HL-60 (cell line): ENCODE results near the gene ANKRD2.

Source experiments
- DNase-seq, 2 experiments: peaks; one replicate each; pipeline ENCODE4 v3.0.0-alpha.2; 2010 to 2020; ENCODE audit warnings: low read depth in 1 of 2, low spot score in 1 of 2
- H3K27ac ChIP-seq: fragments of 250-450 bp; sonication (Bioruptor Pico); replicated peaks from 2 replicates; pipeline ENCODE4 v1.5.1; 2020; ENCODE audit warnings: mild to moderate bottlenecking, moderate library complexity
- H3K27me3 ChIP-seq: fragments of 250-450 bp; sonication (Bioruptor Pico); 2 replicates; pipeline ENCODE4 v1.5.1; 2021; ENCODE audit warnings: mild to moderate bottlenecking, moderate library complexity; ENCODE audit not compliant: insufficient read depth, poor library complexity, severe bottlenecking
- H3K4me3 ChIP-seq: replicated peaks from 2 replicates; pipeline ENCODE4 v1.5.1; 2011; ENCODE audit warnings: mild to moderate bottlenecking, control low read depth, low read length; ENCODE audit not compliant: insufficient read depth
- GABPA ChIP-seq: IDR thresholded peaks from 2 replicates; pipeline ENCODE4 v1.6.1; 2012; ENCODE audit warnings: low read depth
- POLR2AphosphoS5 ChIP-seq: IDR thresholded peaks from 2 replicates; pipeline ENCODE4 v1.6.1; 2012; ENCODE audit warnings: low read depth
- REST ChIP-seq: IDR thresholded peaks from 2 replicates; pipeline ENCODE4 v1.6.1; 2012; ENCODE audit warnings: low read depth; ENCODE audit not compliant: insufficient replicate concordance
- SPI1 ChIP-seq: IDR thresholded peaks from 2 replicates; pipeline ENCODE4 v1.6.1; 2012; ENCODE audit warnings: low read depth, mild to moderate bottlenecking, borderline replicate concordance
- long read RNA-seq: library from polyadenylated mRNA; unstranded; transcript quantifications from one replicate; pipeline ENCODE4 v2.0.0, GENCODE V29; 2020
- TF ChIP-seq, protein P1 (sequence below): IDR thresholded peaks from one replicate; pipeline ENCODE4 v1.5.1; 2011; ENCODE audit warnings: low read length, control low read depth, inconsistent platforms; ENCODE audit not compliant: insufficient read depth

The ANKRD2 gene
- long read RNA-seq: 0 reads

DNA sequence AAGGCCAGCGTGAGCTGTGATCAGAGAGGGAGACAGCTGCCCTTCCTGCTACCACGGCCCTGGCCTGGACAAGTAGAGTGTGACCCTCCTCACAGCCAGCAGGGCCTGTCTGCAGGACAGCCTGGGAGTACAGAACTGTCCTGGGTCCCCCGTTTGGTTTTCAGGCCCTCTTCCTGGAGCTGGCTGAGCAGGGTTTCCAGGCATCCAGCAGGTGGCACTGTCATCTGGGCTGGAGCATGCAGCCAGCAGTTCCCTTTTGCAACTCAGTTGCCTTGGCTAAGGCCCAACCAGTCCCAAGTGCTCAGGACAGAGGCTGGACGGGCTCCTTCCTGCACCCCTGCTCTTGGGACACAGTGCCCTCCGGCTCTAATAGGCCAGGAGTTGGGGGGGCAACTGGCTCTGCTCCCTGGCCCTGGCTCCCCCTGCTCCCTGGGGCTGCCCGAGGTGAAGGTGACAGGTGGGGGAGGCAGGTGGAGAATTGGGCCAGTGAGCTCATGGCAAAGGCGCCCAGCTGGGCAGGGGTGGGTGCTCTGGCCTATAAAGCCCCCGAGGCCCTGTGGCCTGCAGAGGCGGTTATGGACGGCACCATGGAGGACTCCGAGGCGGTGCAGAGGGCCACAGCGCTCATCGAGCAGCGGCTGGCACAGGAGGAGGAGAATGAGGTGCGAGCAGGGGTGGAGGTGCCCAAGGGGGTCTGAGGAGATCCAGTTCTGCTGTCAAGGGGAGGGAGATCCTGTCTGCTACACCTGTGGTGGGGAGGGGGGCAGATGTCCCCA lies at the start of gene ANKRD2:
Gene ANKRD2 (plus strand): TSS at position 566 of the 776 bp plus-strand sequence. CDS start 10 bp downstream, at position 576.
- Histone ChIP-seq H3K27me3 (no peaks in the 10 kb centered on the region), H3K4me3 (no peak within 1 kb of the TSS), H3K27ac (no peak within 1 kb of the TSS)
- peak; percentile 61 to 80 for DNase-seq
- TF ChIP-seq GABPA (no peak), REST (no peak), SPI1 (peak; percentile 64), POLR2AphosphoS5 (no peak)
- TF ChIP-seq, protein P1, sequence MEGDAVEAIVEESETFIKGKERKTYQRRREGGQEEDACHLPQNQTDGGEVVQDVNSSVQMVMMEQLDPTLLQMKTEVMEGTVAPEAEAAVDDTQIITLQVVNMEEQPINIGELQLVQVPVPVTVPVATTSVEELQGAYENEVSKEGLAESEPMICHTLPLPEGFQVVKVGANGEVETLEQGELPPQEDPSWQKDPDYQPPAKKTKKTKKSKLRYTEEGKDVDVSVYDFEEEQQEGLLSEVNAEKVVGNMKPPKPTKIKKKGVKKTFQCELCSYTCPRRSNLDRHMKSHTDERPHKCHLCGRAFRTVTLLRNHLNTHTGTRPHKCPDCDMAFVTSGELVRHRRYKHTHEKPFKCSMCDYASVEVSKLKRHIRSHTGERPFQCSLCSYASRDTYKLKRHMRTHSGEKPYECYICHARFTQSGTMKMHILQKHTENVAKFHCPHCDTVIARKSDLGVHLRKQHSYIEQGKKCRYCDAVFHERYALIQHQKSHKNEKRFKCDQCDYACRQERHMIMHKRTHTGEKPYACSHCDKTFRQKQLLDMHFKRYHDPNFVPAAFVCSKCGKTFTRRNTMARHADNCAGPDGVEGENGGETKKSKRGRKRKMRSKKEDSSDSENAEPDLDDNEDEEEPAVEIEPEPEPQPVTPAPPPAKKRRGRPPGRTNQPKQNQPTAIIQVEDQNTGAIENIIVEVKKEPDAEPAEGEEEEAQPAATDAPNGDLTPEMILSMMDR: peak; percentile 99

DNA sequence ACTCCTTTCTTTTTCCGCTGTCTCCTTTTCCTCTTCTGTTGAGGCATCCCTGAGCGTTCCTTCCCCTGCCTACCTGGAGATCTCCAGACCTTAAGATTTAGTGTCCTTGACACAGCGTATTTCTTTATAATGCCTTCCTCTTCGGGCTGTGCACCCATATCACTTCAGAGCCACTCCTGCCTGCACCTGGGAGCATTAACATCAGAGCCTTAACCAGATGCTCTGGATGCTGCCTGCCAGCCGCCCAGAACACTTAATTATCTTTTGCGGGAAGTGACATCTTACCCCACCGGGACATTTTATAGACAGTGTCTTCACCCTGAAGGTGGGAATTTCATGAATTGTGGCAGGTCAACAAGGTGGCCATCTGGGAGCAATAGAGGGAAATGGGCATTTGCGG lies 49.6 kb upstream of the ANKRD2 start:
- TF ChIP-seq SPI1 (no peak), GABPA (no peak), POLR2AphosphoS5 (no peak), REST (no peak)
- TF ChIP-seq, protein P1: no peak
- no peak overlapping the region for H3K27ac ChIP-seq
- H3K4me3 ChIP-seq: no peak overlapping the region

DNA sequence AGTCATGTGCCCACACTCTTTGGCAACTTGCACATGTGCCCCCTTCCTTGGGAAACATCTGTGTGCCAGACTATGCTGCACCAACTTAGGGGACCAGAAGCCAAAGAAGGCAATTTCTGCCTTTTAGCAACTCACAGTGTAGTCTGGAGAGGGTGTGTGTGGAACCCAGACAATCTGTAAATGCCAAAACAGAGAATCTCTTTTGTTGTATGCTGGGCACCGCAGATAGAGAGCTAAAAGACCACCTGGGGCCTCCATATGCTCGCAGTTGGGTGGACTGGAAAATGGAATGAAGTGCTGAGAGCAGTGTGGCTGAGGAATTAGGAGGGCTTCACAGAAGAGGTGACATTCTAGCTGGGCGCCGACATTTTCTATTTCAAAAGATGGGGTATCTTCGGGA lies 47.5 kb upstream of the ANKRD2 start:
- Histone ChIP-seq H3K4me3 (no peak overlapping the region), H3K27ac (no peak overlapping the region), H3K27me3 (peaks cover 2% of the 10 kb centered on the region)
- DNase-seq: no peak
- TF ChIP-seq, protein P1: no peak
- TF ChIP-seq REST: no peak

More for the DNA sequence above, 49.6 kb upstream of the ANKRD2 start:
- peaks cover 4% of the 10 kb centered on the region for H3K27me3 ChIP-seq
- no peak for DNase-seq
